Glomerular visceral epithelial cell (primary cell): Measurements from ENCODE around the gene PTGFRN.
A peak's percentile ranks its signal among the peaks of the same experiment; 100 is the strongest.

Source experiments
- DNase-seq: peaks from one replicate; pipeline ENCODE4 v3.0.0-alpha.2; 2016; ENCODE audit errors: extremely low spot score

PTGFRN gene

DNA sequence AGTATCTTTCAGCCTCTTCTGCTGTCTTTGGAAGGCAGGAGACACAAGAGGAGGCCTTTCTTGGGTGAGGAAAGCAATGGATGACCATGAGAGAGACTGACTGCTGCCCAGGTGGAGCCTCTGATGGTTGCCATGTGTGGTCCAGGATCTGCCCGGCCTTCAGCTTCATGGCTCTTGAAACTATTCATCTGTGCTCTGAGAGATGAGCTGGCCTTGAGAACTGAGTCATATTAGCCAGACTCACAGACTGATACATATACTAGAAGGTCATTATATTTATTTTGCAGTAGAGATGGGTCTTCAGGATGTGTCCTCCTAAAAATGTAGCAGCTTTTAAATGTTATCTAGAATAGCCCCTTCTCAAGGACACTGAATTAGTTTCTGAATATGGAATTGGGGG lies 33.7 kb downstream of the PTGFRN start:
- DNase-seq = peak; percentile 40

- DNase-seq = no peak
Observed at GRCh38 chr1:116944613-116945012, 34.9 kb downstream of the PTGFRN start.

- DNase-seq = no peak
Observed at GRCh38 chr1:116945421-116945820, 35.7 kb downstream of the PTGFRN start.

DNA sequence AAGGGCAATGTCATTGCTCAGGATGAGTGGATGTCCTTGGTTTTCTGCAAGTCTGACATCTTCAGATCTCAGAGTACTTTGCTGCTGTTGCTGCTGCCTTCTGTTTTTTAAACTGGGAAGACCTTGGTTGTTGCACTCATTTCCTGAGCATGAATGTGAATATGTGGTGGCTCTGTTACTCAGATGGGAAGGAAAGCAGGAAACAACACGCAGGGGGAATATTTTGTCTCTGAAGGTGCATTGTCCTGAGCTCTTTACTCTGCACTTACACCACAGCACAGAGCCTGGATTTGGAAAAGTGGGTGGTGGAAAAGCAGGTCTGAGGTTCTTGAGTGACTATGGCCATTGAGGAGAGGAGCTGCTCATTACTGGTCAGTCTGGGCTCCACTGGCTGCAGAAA lies 36.3 kb downstream of the PTGFRN start:
- no peak for DNase-seq

DNA sequence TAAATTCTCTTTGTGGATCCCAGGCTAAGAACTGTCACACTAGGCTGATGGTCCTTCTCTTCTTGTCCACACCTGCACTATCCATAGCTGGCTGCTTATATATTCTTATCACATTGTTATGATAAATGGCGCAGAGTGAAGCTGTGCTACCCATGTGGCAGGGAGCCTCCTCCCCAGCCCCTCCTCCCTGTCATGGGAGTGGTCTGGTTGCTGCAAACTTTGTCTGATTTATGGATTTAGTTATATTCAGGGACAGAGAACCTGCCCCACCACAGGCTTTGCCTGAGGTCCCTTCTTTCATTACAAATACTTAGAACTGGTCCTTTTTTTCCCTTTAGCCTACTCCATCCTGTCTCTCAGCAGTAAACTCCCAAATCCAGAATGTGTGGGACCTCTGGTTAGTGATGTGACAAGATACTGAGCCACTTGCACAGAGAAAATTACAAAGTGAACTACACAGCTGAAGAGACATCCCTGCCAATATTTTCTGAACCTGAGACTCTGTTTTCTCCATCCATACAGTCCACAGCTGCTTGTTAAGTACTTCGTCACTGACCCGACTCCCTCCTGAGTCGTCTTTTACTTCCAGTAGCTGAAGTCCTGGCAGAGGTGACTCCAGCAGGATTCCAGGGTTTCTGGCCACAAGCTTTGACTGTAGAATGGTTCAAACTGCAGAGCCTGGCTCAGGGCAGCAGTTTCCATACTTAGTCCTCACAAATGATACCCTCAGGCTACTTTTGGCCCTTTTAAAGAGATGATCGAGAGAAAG lies 37.6 kb downstream of the PTGFRN start:
- DNase-seq = no peak

- no peak for DNase-seq
Observed at GRCh38 chr1:116948046-116948445, 38.3 kb downstream of the PTGFRN start.

DNA sequence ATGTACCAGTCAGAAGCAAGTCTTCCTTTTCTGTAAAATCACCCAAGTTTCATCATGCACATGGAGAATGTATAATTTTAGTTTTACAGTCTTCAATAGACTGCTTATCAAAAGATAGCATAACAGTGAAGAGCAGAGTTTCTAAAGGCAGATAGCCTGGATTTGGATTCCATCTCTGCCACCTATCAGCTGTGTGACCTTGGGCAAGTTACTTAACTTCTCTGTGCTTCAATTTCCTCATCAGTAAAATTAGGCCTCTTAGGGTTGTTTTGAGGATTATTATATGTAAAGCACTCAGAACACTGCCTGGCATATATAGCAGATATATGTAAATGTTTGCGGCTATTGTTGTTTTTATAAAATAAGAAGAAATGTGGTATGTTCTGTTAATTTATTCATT lies 38.9 kb downstream of the PTGFRN start:
- no peak for DNase-seq

- no peak for DNase-seq
Observed at GRCh38 chr1:116949213-116949985, 39.7 kb downstream of the PTGFRN start.

DNA sequence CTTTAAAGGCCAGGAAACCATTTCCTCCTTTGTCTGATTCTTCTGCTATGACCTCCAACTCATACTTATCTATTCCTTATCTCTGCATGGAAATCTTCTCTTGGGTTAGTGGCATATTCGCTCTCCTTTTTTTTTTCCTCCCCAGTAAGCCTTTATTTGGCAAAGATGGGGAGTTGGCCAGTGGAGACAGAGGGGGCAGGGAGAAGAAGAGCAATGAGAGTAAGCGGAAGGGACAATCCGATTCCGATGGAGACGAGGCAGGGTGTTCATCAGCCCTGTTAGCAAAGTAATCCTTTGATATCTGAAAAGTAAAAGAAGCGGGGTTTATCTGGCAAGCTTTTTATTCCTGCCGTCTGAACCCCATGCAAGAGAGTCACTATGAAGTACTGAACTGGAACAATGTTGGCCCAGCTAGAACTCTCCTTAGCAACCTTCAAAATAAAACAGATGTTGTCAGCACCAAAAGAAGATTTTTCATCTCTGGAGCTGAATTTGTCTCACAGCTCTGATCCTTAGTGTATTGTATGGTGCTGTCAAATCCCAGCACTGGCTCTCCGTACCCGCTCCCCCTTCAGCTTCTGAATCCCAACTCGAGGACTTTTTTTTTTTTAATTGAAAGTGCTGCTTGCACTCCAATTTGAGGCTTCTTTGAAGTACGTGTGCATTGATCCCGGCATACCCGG lies 40.9 kb downstream of the PTGFRN start:
- DNase-seq = no peak

DNA sequence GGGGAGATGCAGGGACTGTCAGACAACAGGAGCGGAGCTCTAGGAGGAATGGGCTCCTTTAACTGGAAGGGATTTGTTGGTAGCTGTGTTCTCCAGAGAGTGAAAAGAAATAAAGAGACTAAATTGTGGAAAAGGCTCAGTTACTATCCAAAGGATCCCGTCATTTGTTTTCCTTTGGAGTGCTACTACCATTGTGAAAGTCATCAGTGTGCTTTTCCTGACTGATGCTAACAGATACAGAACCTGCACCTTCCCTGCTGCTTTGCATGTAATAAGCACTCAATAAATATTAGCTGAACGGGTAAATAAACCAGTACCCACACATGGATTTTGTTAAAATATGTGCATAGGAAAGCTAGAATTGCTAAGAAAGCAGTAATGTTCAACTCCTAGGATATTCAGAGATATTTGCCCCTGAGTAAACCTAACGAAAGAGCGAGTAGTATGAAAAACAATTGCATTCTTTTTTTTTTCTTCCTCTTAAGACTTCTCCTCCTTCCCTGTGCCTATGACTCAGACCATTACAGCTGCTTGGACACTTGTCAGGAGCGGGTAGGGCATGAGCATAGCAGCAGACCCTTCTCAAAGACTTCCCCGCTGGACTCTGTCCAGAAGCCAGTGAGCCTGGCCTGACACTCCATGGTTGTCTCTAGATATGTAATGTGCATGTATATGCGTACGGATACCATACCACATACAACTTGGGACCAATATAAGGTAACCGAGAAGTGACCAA lies 41.7 kb downstream of the PTGFRN start:
- DNase-seq = peak; percentile 45

- no peak for DNase-seq
Observed at GRCh38 chr1:116952738-116953275, 43.1 kb downstream of the PTGFRN start.

DNA sequence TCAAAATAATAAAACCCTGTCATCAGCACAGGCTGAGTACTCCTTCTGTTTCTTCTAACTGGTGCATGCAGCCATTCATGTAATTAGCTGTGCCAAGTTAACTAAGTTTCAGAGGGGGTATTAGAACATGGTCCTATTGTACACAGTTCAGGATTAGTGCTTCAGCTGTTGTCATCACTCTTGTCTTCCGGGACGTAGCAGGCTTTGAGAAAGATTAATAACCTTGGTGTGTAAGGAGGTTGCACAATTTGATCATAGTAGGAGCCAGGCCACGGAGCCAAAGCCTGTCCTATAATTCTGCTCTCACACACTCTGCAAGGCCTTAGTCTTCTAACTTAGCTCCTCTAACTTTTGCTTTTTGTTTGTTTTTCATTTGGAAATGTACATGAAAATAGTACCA lies 44.7 kb downstream of the PTGFRN start:
- no peak for DNase-seq

DNA sequence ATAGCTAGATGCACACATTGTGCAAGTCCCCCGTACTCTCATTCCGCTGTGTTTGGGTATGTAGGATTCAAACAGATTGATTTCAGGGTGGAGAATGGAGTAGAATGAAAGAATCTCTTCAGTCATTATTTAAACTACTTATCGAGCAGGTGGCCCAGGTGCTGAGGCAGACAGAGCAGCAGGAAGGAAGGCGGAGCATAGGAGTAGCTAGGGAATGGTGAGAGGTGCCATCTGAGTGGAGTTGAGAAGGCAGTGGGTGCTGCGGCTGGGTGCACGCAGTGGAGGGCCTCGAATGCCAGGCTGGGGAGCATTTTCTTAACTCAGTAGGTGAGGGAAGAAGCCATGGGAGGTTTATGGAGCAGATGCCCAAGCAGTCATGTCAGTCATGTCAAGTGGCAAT lies 46.7 kb downstream of the PTGFRN start:
- no peak for DNase-seq

- no peak for DNase-seq
Observed at GRCh38 chr1:116957646-116958045, 47.9 kb downstream of the PTGFRN start.

- DNase-seq = no peak
Observed at GRCh38 chr1:116958110-116958509, 48.4 kb downstream of the PTGFRN start.

DNA sequence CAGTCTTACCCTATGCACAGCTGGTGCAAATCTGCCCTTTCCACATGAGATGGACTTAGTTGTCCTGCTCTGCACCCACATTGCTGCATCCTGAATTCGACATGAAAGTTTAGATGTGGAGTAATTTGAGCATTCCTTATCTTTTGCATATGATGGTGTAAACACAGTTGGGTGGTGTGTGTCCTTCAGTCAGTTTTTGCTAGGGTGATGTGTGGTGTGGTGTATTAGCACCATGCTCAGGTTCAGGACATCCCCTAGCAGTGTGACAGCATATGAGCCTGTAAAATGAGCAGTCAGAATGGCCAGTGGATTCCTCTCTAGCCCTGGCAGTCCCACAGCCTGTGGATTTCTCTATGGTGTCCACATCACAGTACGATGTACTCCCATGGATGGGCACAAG lies 49.3 kb downstream of the PTGFRN start:
- DNase-seq = no peak

GRCh38 chr1:116961606-116962005 lies 51.9 kb downstream of the PTGFRN start:
- no peak for DNase-seq

DNA sequence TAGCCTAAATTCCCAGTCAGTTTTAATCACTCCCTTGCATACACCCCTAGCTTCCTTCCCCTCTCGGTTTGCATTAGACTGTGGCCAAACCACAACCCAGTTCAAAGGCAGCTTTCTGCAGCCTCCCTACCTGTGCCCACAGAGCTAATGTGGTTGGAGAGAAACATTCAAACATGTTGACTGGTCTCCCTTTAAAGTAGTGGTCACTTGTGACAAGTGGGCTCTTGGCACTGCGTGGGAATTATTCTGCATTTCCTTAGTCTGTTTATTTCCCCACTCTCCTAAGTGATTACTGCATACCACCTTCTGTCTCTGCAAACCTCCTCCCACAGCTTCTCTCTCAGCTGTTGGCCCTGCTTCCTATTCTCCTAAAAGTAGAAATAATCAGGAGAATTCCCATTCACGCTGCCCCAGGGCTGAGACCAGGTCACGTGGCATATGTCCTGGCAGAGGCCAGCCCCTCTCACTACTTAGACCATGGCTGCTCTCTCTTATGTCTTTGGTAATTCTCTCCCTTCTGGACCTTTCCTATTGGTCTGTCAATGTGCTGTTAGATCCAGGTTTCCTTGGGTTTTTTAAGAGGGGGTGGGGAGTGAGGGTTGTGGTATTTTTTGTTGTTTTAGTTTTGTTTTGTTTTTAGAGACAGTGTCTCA lies 53.4 kb downstream of the PTGFRN start:
- no peak for DNase-seq

GRCh38 chr1:116966791-116967190 lies 57.1 kb downstream of the PTGFRN start:
- no peak for DNase-seq

GRCh38 chr1:116968724-116969123 lies 59.0 kb downstream of the PTGFRN start:
- no peak for DNase-seq

- DNase-seq = peak; percentile 43
Observed at GRCh38 chr1:116971258-116971860, 61.6 kb downstream of the PTGFRN start.
